ENCODE results near the gene BLTP1.
"Not testable (repeated sequence)": the region's sequence is repeated elsewhere in the genome, so short reads cannot be mapped to it uniquely, and the experiment has no call there.

BLTP1 gene, protein sequence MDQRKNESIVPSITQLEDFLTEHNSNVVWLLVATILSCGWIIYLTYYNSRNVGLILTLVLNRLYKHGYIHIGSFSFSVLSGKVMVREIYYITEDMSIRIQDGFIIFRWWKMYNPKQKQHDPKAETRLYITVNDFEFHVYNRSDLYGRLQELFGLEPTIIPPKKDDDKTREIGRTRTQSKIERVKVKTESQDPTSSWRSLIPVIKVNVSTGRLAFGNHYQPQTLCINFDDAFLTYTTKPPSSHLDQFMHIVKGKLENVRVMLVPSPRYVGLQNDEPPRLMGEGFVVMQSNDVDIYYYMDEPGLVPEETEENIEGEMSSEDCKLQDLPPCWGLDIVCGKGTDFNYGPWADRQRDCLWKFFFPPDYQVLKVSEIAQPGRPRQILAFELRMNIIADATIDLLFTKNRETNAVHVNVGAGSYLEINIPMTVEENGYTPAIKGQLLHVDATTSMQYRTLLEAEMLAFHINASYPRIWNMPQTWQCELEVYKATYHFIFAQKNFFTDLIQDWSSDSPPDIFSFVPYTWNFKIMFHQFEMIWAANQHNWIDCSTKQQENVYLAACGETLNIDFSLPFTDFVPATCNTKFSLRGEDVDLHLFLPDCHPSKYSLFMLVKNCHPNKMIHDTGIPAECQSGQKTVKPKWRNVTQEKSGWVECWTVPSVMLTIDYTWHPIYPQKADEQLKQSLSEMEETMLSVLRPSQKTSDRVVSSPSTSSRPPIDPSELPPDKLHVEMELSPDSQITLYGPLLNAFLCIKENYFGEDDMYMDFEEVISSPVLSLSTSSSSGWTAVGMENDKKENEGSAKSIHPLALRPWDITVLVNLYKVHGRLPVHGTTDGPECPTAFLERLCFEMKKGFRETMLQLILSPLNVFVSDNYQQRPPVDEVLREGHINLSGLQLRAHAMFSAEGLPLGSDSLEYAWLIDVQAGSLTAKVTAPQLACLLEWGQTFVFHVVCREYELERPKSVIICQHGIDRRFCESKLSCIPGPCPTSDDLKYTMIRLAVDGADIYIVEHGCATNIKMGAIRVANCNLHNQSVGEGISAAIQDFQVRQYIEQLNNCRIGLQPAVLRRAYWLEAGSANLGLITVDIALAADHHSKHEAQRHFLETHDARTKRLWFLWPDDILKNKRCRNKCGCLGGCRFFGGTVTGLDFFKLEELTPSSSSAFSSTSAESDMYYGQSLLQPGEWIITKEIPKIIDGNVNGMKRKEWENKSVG (N-terminal part only)

DNA sequence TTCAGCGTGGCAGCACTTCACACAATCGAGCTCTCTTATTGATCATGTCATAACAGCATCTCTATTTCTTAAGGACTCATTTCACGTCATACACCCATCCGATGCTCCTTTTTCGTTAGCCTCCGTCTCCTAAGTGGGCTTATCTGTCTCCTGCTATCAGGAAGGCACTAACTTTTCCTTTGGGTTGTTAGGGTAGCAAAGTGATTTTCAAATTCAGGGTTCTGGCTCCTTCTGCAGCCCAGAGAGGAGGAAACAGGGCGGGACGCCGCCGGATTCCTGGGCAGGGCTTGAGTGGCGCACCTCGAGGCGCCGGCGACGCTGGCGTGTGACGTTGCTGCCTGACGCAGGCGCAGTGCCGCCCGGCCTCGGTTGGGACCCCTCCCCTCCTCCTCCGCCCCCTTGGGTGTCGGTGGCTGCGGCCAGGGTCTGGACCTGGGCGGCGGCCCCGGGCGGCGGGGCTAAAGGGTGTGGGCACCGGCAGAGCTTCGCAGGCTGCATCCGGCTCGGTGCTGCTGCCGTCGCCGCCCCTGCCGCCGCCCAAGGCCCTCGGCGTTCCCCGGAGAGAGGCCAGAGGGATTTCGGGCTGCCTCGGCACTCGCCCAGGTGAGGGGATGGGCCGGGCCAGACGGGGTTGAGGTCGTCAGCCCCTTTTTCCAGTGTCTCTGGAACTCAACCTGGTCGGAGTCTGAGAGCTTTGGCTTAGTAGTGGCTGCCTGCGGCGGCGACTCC lies at the start of gene BLTP1:
Gene BLTP1, plus strand, starts transcription at position 350 of the 729 bp plus-strand sequence. CDS start 18,317 bp downstream, outside the sequence.
- Mint-ChIP-seq H3K36me3 (ENCODE audit: low read depth) (peaks cover 33% of the 10 kb centered on the region), H3K27ac (peak within 1 kb of the TSS; percentile 78 to 90 (median 86)), H3K4me1 (peaks cover 10% of the 10 kb centered on the region), H3K27me3 (ENCODE audit: low read depth) (no peaks in the 10 kb centered on the region), H3K4me3 (peak within 1 kb of the TSS; percentile 88 to 93 (median 92)), H3K9me3 (peaks cover 5% of the 10 kb centered on the region)
- TF ChIP-seq, protein P1, sequence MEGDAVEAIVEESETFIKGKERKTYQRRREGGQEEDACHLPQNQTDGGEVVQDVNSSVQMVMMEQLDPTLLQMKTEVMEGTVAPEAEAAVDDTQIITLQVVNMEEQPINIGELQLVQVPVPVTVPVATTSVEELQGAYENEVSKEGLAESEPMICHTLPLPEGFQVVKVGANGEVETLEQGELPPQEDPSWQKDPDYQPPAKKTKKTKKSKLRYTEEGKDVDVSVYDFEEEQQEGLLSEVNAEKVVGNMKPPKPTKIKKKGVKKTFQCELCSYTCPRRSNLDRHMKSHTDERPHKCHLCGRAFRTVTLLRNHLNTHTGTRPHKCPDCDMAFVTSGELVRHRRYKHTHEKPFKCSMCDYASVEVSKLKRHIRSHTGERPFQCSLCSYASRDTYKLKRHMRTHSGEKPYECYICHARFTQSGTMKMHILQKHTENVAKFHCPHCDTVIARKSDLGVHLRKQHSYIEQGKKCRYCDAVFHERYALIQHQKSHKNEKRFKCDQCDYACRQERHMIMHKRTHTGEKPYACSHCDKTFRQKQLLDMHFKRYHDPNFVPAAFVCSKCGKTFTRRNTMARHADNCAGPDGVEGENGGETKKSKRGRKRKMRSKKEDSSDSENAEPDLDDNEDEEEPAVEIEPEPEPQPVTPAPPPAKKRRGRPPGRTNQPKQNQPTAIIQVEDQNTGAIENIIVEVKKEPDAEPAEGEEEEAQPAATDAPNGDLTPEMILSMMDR (IDR thresholded peaks at IDR 0.05; ENCODE audit: unreplicated experiment in 3 of 3): no peak

DNA sequence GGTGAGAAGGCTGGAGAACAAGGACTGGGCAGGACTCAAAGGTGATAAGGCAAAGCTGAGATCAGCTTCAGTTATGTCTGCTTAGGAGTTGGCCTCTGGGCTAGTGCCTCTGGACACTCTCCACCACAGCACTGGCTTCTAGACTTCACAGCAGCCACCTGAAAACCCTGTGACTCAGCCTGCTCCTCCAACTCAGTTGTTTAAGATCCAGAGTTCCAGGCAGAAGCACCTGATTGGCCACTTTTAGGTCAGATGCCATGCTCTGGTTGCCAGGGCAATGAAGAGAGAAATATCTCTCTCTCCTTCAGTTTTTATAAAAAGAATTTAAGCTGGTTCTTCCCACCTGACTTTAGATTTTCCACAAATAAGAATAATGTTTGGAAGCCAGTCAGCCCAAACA lies 47.9 kb upstream of the BLTP1 start:
- H3K9me3 Mint-ChIP-seq: no peaks in the 10 kb centered on the region
- no peaks in the 10 kb centered on the region for H3K4me1 Mint-ChIP-seq
- H3K27me3 Mint-ChIP-seq (ENCODE audit: low read depth): no peaks in the 10 kb centered on the region
- no peaks in the 10 kb centered on the region for H3K36me3 Mint-ChIP-seq (ENCODE audit: low read depth)
- H3K4me3 Mint-ChIP-seq: no peak overlapping the region
- TF ChIP-seq, protein P1 (IDR thresholded peaks at IDR 0.05; ENCODE audit: unreplicated experiment in 3 of 3): no peak
- no peak overlapping the region for H3K27ac Mint-ChIP-seq

DNA sequence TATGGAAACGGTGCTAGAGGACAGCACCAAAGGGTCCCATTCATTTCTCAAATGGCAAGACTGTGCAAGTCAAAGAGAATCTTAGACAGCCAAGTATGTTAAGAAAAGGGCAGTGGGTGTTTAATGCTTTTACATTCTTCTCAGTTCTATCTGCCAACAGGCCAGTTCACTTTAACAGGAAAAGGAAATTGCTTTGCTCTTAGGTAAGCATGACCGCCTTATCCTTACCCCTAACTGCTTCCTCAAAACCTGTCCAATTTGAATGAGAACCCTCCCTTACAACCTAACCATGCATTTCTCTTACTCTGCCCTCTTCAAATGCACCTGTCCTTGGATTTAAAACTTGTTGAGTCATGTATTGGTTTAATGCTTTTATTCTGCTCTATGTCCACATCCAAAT lies 44.5 kb upstream of the BLTP1 start:
- H3K9me3 Mint-ChIP-seq: no peaks in the 10 kb centered on the region

DNA sequence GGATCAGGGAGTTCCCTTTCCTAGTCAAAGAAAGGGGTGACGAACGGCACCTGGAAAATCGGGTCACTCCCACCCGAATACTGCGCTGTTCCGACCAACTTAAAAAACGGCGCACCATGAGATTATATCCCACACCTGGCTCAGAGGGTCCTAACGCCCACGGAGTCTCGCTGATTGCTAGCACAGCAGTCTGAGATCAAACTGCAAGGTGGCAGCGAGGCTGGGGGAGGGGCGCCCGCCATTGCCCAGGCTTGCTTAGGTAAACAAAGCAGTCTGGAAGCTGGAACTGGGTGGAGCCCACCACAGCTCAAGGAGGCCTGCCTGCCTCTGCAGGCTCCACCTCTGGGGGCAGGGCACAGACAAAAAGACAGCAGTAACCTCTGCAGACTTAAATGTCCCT lies 41.8 kb upstream of the BLTP1 start:
- H3K4me3 Mint-ChIP-seq; H3K4me1 Mint-ChIP-seq; H3K9me3 Mint-ChIP-seq; H3K36me3 Mint-ChIP-seq (ENCODE audit: low read depth); H3K27ac Mint-ChIP-seq; H3K27me3 Mint-ChIP-seq (ENCODE audit: low read depth): not testable (repeated sequence)

More for the DNA sequence above, 44.5 kb upstream of the BLTP1 start:
- Mint-ChIP-seq H3K4me1 (no peaks in the 10 kb centered on the region), H3K27ac (no peak overlapping the region), H3K27me3 (ENCODE audit: low read depth) (no peaks in the 10 kb centered on the region), H3K36me3 (ENCODE audit: low read depth) (no peaks in the 10 kb centered on the region), H3K4me3 (no peak overlapping the region)
- TF ChIP-seq, protein P1 (IDR thresholded peaks at IDR 0.05; ENCODE audit: unreplicated experiment in 3 of 3): no peak

DNA sequence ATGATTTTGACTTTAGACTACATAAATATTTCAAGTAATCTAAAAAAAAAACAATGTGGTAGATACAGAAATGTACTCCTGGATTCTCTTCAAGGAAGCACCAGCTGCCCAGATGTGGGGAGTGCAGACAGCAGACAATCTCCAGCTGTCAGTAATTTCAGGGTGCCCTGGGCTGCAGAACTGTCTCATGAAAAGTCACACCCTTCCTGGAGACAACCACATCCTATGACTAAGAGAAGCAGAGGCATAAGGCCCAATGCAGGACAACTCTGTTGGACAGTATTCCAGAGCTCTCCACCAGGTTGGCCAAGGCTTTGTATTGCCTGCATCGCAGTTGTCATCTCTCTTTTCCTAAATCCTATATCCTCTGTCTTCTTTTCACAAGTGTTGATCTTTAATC lies 34.4 kb upstream of the BLTP1 start:
- TF ChIP-seq, protein P1 (IDR thresholded peaks at IDR 0.05; ENCODE audit: unreplicated experiment in 3 of 3): no peak
- Mint-ChIP-seq H3K27me3 (ENCODE audit: low read depth) (no peaks in the 10 kb centered on the region), H3K9me3 (no peaks in the 10 kb centered on the region), H3K27ac (no peak overlapping the region), H3K4me1 (no peaks in the 10 kb centered on the region), H3K4me3 (no peak overlapping the region), H3K36me3 (ENCODE audit: low read depth) (no peaks in the 10 kb centered on the region)

Measured in nephron (organoid).